Astrocyte (in vitro differentiated cells and primary cell): ENCODE data around the gene PDLIM7. TPM values are rescaled to one million over a fixed set of nuclear protein-coding genes. Genes with fewer than 3 reads are reported as not detected.

ENCODE experiments used
- DNase-seq: peaks from one replicate; pipeline ENCODE4 v3.0.0-alpha.2; 2010; ENCODE audit warnings: low read depth
- FAIRE-seq: peaks from 2 replicates; lab custom pipeline; 2011; peaks lifted over from hg19 to GRCh38; lab: Jason Lieb, UNC
- H2AFZ ChIP-seq: 2 replicates; pipeline ENCODE4 v1.6.0; 2012; ENCODE audit warnings: low read depth, low read length, inconsistent platforms
- H3K27ac ChIP-seq: 2 replicates; pipeline ENCODE4 v1.5.1; 2011; ENCODE audit warnings: low read depth, low read length, inconsistent platforms
- H3K27me3 ChIP-seq: 2 replicates; pipeline ENCODE4 v1.6.0; 2011; ENCODE audit warnings: low read length, inconsistent platforms; ENCODE audit not compliant: insufficient read depth
- H3K36me3 ChIP-seq: 2 replicates; pipeline ENCODE4 v1.5.1; 2011; ENCODE audit warnings: low read length, inconsistent platforms; ENCODE audit not compliant: insufficient read depth
- H3K4me1 ChIP-seq: 2 replicates; pipeline ENCODE4 v1.5.1; 2011; ENCODE audit warnings: low read length, inconsistent platforms; ENCODE audit not compliant: insufficient read depth
- H3K4me2 ChIP-seq: 2 replicates; pipeline ENCODE4 v1.6.0; 2012; ENCODE audit warnings: low read length, inconsistent platforms
- H3K4me3 ChIP-seq: 2 replicates; pipeline ENCODE4 v1.5.1; 2011; ENCODE audit warnings: low read depth, mild to moderate bottlenecking, low read length, inconsistent platforms; ENCODE audit not compliant: insufficient read depth
- H3K79me2 ChIP-seq: 2 replicates; pipeline ENCODE4 v1.6.0; 2012; ENCODE audit warnings: mild to moderate bottlenecking, low read length, inconsistent platforms; ENCODE audit not compliant: insufficient read depth
- H3K9ac ChIP-seq: 2 replicates; pipeline ENCODE4 v1.6.0; 2012; ENCODE audit warnings: mild to moderate bottlenecking, low read length, inconsistent platforms
- H3K9me3 ChIP-seq: 2 replicates; pipeline ENCODE4 v1.5.1; 2012; ENCODE audit warnings: low read depth, mild to moderate bottlenecking, low read length, inconsistent platforms; ENCODE audit not compliant: insufficient read depth
- H4K20me1 ChIP-seq: 2 replicates; pipeline ENCODE4 v1.6.0; 2012; ENCODE audit warnings: low read length, inconsistent platforms; ENCODE audit not compliant: insufficient read depth
- H3K27ac Mint-ChIP-seq: one replicate; pipeline ENCODE4 v1.8.0; 2021; ENCODE audit warnings: mild to moderate bottlenecking, mixed read lengths; ENCODE audit not compliant: unreplicated experiment
- H3K27me3 Mint-ChIP-seq: one replicate; pipeline ENCODE4 v1.8.0; 2021; ENCODE audit warnings: low read depth, mixed read lengths; ENCODE audit not compliant: unreplicated experiment
- H3K36me3 Mint-ChIP-seq: one replicate; pipeline ENCODE4 v1.8.0; 2021; ENCODE audit warnings: low read depth, mixed read lengths; ENCODE audit not compliant: unreplicated experiment
- H3K4me1 Mint-ChIP-seq: one replicate; pipeline ENCODE4 v1.8.0; 2021; ENCODE audit warnings: low read depth, mixed read lengths; ENCODE audit not compliant: unreplicated experiment
- H3K4me3 Mint-ChIP-seq: one replicate; pipeline ENCODE4 v1.8.0; 2021; ENCODE audit warnings: mild to moderate bottlenecking, moderate library complexity, mixed read lengths; ENCODE audit not compliant: unreplicated experiment
- H3K9me3 Mint-ChIP-seq: one replicate; pipeline ENCODE4 v1.8.0; 2021; ENCODE audit warnings: mild to moderate bottlenecking, mixed read lengths; ENCODE audit not compliant: unreplicated experiment
- EZH2 ChIP-seq: IDR thresholded peaks from 2 replicates; pipeline ENCODE4 v1.6.1; 2012; ENCODE audit warnings: mild to moderate bottlenecking, low read length, inconsistent platforms; ENCODE audit not compliant: insufficient read depth
- total RNA-seq: library from RNA; stranded (reverse); gene quantifications from 2 replicates; pipeline ENCODE4 v1.2.1, GENCODE V29; 2021
- TF ChIP-seq, protein P1 (sequence below): IDR thresholded peaks from 2 replicates; pipeline ENCODE4 v1.5.1; 2011; ENCODE audit warnings: low read depth, mild to moderate bottlenecking, inconsistent platforms, low read length, moderate library complexity; ENCODE audit not compliant: insufficient read depth

Gene PDLIM7
- total RNA-seq, 1 donor from 2014 or later, result 590 TPM

- H3K9me3 Mint-ChIP-seq, result no peaks in the 10 kb centered on the region
- FAIRE-seq, result no peak
- DNase-seq, result peak; percentile 51
- no peaks in the 10 kb centered on the region for H3K9me3 ChIP-seq
- no peak overlapping the region for H3K27ac Mint-ChIP-seq
- H3K36me3 Mint-ChIP-seq, result peaks cover 7% of the 10 kb centered on the region
- H3K4me3 Mint-ChIP-seq, result no peak overlapping the region
- peak overlapping the region; percentile 83 for H3K4me2 ChIP-seq
- peak overlapping the region; percentile 39 for H3K4me3 ChIP-seq
- H3K27me3 ChIP-seq, result no peaks in the 10 kb centered on the region
- H2AFZ ChIP-seq, result no peak overlapping the region
- peak overlapping the region; percentile 58 for H3K27ac ChIP-seq
- peaks cover 82% of the 10 kb centered on the region for H4K20me1 ChIP-seq
- H3K36me3 ChIP-seq, result peaks cover 13% of the 10 kb centered on the region
- no peak for TF ChIP-seq EZH2
- TF ChIP-seq, protein P1, sequence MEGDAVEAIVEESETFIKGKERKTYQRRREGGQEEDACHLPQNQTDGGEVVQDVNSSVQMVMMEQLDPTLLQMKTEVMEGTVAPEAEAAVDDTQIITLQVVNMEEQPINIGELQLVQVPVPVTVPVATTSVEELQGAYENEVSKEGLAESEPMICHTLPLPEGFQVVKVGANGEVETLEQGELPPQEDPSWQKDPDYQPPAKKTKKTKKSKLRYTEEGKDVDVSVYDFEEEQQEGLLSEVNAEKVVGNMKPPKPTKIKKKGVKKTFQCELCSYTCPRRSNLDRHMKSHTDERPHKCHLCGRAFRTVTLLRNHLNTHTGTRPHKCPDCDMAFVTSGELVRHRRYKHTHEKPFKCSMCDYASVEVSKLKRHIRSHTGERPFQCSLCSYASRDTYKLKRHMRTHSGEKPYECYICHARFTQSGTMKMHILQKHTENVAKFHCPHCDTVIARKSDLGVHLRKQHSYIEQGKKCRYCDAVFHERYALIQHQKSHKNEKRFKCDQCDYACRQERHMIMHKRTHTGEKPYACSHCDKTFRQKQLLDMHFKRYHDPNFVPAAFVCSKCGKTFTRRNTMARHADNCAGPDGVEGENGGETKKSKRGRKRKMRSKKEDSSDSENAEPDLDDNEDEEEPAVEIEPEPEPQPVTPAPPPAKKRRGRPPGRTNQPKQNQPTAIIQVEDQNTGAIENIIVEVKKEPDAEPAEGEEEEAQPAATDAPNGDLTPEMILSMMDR, result peak; percentile 57
- H3K9ac ChIP-seq, result peak overlapping the region; percentile 52
- peaks cover 9% of the 10 kb centered on the region for H3K4me1 Mint-ChIP-seq
- H3K27me3 Mint-ChIP-seq, result peaks cover 4% of the 10 kb centered on the region
- peaks cover 36% of the 10 kb centered on the region for H3K4me1 ChIP-seq
- peaks cover 4% of the 10 kb centered on the region for H3K79me2 ChIP-seq
Observed at GRCh38 chr5:177454397-177455035, 42.9 kb downstream of the PDLIM7 start.

DNA sequence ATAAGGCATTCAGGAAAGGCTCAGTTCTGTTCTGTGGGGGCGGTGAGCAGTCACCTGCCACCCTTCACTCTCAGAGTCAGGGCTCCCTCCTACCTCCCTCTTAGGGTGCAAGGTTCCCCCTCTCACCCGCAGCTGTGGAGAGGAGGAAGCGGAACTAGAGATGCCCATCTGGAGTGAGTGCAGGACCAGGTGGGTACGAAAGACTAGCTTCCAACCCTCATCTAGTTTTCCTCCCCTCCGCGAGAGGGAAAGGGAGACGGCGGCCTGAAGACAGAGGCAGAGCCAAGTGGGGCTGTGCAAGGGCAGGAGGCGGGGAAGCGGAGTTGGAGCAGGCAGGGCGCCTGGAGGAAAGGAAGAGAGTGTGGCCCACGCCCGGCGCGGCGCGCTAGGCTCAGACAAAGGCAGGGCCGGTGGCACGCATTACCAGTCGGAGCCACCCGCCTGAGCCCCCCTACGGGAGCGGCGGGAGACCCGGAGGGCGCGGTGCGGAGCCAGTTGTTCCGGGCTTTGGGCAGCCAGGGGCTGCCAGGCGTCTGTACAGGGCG, 43.5 kb downstream of the PDLIM7 start:
- peak overlapping the region; percentile 26 for H3K4me3 ChIP-seq
- H3K27ac Mint-ChIP-seq, result peak overlapping the region; percentile 86

More for the DNA sequence above, 43.5 kb downstream of the PDLIM7 start:
- DNase-seq (no peak), FAIRE-seq (no peak)
- Histone ChIP-seq H3K79me2 (peaks cover 4% of the 10 kb centered on the region), H2AFZ (no peak overlapping the region), H4K20me1 (peaks cover 76% of the 10 kb centered on the region), H3K27ac (no peak overlapping the region), H3K4me1 (peaks cover 36% of the 10 kb centered on the region), H3K9ac (peak overlapping the region; percentile 52), H3K9me3 (no peaks in the 10 kb centered on the region), H3K36me3 (peaks cover 12% of the 10 kb centered on the region), H3K27me3 (no peaks in the 10 kb centered on the region), H3K4me2 (peak overlapping the region; percentile 83)
- H3K36me3 Mint-ChIP-seq, result peaks cover 7% of the 10 kb centered on the region
- H3K4me1 Mint-ChIP-seq, result peaks cover 9% of the 10 kb centered on the region
- no peaks in the 10 kb centered on the region for H3K9me3 Mint-ChIP-seq
- no peak overlapping the region for H3K4me3 Mint-ChIP-seq
- peaks cover 4% of the 10 kb centered on the region for H3K27me3 Mint-ChIP-seq
- TF ChIP-seq, protein P1, result no peak
- no peak for TF ChIP-seq EZH2
